ENCODE measurements around the gene UGT1A8. TPM values are rescaled to one million over a fixed set of nuclear protein-coding genes. Genes with fewer than 3 reads are reported as not detected.

UGT1A8 gene
- total RNA-seq, 2 experiments from 2014 or later, result not detected

DNA sequence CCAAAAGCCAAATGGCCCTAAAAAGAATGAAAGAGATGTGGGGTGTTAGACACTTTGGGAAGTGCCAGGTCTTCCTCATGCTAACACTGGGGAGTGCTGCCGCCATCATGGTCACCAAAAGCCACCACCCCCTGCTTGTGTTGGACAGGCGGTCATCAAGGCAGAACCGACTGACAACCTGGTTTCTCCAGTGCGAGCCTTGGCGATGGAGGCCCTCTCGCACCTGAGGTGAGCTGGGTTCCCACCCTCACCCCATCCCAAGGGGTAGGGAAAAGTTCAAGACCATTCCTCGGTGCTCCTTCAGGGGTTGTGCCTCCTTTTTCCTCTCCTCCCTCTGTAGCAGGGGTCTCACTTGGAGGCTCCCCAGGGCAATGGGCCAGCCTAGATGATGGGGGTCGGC is 194.3 kb downstream of the UGT1A8 start:
- Histone ChIP-seq H3K4me2 (ENCODE audit: low read length) (no peak overlapping the region), H3K9me3 (ENCODE audit: low read length) (no peaks in the 10 kb centered on the region), H2AFZ (ENCODE audit: low read length) (no peak overlapping the region), H3K4me3 (ENCODE audit: low read depth, low read length, poor library complexity, severe bottlenecking) (no peak overlapping the region), H3K4me1 (ENCODE audit: insufficient read depth, low read length, poor library complexity, severe bottlenecking) (no peaks in the 10 kb centered on the region), H4K20me1 (ENCODE audit: insufficient read depth, low read length) (no peaks in the 10 kb centered on the region), H3K79me2 (ENCODE audit: insufficient read depth, low read depth, low read length) (no peaks in the 10 kb centered on the region), H3K27ac (ENCODE audit: low read depth, low read length, poor library complexity, severe bottlenecking) (no peak overlapping the region), H3K36me3 (ENCODE audit: insufficient read depth, low read length) (no peaks in the 10 kb centered on the region), H3K9me2 (ENCODE audit: insufficient read depth, low read length) (no peaks in the 10 kb centered on the region)
- CTCF ChIA-PET (ENCODE audit: unreplicated experiment), result no interaction called here
- POLR2A ChIA-PET, result no interaction called here
- no TSS peak for BruUV-seq (replicated peaks)
- no peak for TF ChIP-seq EZH2phosphoT487 (IDR thresholded peaks at IDR 0.05; ENCODE audit: borderline replicate concordance, low read depth, low read length)
- TF ChIP-seq, protein P1, sequence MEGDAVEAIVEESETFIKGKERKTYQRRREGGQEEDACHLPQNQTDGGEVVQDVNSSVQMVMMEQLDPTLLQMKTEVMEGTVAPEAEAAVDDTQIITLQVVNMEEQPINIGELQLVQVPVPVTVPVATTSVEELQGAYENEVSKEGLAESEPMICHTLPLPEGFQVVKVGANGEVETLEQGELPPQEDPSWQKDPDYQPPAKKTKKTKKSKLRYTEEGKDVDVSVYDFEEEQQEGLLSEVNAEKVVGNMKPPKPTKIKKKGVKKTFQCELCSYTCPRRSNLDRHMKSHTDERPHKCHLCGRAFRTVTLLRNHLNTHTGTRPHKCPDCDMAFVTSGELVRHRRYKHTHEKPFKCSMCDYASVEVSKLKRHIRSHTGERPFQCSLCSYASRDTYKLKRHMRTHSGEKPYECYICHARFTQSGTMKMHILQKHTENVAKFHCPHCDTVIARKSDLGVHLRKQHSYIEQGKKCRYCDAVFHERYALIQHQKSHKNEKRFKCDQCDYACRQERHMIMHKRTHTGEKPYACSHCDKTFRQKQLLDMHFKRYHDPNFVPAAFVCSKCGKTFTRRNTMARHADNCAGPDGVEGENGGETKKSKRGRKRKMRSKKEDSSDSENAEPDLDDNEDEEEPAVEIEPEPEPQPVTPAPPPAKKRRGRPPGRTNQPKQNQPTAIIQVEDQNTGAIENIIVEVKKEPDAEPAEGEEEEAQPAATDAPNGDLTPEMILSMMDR (conservative IDR thresholded peaks at IDR 0.05; ENCODE audit: low read length), result no peak
- intact Hi-C loops (cut with micrococcal nuclease; ENCODE audit: unreplicated experiment), result no loop called here
- no peak for DNase-seq (ENCODE audit: low spot score)

DNA sequence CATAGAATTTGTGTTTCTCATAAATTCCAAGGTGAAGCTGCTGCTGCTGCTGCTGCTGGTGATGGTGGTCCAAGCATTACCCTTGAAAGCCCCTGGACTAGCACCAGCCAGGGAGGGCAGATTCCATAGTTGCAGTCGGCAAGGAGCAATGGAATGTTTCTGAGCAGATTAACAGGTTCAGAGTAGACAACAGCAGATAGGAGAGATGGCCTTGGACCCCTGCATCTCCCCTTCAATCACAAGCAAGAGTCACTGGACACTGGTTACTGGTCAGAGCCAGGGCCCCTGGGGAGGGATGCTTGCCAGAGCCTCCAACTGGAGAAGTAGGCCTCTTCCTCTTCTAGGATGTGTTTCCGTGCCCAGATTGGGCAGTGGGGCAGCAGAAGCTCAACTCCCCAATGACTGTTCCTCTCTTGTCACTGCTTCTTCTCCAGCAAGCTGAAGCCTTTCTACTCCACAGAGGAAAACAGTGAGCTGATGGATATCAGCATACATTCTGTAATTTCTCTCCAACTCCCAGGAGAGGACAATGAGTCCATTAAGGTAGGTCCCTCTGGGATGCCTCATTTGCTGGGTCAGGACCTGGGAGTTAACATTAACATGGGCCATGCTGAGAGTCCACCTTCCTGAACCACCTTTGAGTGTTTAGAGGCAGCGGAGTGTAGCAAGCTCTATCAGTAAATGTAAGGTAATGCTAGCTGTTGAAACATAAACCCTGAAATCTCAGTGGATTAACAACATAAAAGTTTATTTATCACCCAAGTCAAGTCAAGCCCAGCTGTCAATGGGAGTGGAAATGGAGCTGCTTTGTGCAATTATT is 196.0 kb downstream of the UGT1A8 start:
- Histone ChIP-seq H4K20me1 (ENCODE audit: insufficient read depth, low read length) (no peaks in the 10 kb centered on the region), H3K36me3 (ENCODE audit: insufficient read depth, low read length) (no peaks in the 10 kb centered on the region), H3K79me2 (ENCODE audit: insufficient read depth, low read depth, low read length) (no peaks in the 10 kb centered on the region), H3K4me1 (ENCODE audit: insufficient read depth, low read length, poor library complexity, severe bottlenecking) (no peaks in the 10 kb centered on the region), H3K9me2 (ENCODE audit: insufficient read depth, low read length) (no peaks in the 10 kb centered on the region), H3K9me3 (ENCODE audit: low read length) (no peaks in the 10 kb centered on the region), H3K4me3 (ENCODE audit: low read depth, low read length, poor library complexity, severe bottlenecking) (no peak overlapping the region), H3K4me2 (ENCODE audit: low read length) (no peak overlapping the region), H2AFZ (ENCODE audit: low read length) (no peak overlapping the region), H3K27ac (ENCODE audit: low read depth, low read length, poor library complexity, severe bottlenecking) (no peak overlapping the region)
- ChIA-PET CTCF (ENCODE audit: unreplicated experiment) (interaction anchor here (0.6 kb wide), 1 partner anchor 530 kb away, joined by 3 read pairs; no protein-coding TSS in a partner anchor), POLR2A (interaction anchor here (0.5 kb wide), 1 partner anchor 14 kb away, joined by 3 read pairs; no protein-coding TSS in a partner anchor)
- no peak for TF ChIP-seq EZH2phosphoT487 (IDR thresholded peaks at IDR 0.05; ENCODE audit: borderline replicate concordance, low read depth, low read length)
- TF ChIP-seq, protein P1 (conservative IDR thresholded peaks at IDR 0.05; ENCODE audit: low read length), result no peak
- intact Hi-C loops (cut with micrococcal nuclease; ENCODE audit: unreplicated experiment), result no loop called here
- BruUV-seq (replicated peaks), result no TSS peak
- no peak for DNase-seq (ENCODE audit: low spot score)

Measured in OCI-LY7 (cell line).